ENCODE measurements around the gene IGHMBP2.

DNA sequence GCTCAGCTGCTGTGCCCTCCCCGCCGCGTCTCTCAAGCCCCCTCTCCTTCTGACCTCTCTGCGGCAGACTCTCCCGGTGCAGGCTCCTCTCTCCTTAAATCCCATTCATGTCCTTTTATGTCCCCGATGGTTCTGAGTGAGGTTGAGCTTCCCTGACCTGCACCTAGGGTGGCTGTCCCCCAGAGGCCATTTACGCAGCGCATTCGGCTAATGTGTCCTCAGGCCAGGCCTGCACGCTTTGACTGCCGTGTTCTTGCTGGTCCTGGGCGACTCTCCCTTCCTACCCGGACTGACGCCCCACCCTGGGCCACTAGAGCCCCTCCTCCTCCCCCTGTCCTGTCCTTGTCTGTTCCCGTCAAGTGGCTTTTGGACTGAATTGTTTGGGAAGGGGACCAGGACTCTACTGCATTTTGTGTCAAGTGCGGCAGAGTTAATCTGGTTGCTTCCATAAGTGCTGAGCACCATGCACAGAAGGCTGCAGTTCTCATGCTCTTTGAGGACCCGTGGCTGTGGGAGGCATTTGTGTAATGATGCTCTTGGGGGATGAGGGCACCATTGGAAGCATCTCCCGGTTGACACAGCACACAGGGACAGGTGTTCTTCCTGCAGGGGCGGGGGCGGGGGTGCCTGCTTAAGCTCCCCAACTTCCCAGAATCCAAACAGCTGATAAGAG, 37.1 kb downstream of the IGHMBP2 start:
- no peak for TF ChIP-seq ZNF274 (IDR thresholded peaks at IDR 0.05; ENCODE audit: low read depth, low read length)
- TF ChIP-seq, protein P1, sequence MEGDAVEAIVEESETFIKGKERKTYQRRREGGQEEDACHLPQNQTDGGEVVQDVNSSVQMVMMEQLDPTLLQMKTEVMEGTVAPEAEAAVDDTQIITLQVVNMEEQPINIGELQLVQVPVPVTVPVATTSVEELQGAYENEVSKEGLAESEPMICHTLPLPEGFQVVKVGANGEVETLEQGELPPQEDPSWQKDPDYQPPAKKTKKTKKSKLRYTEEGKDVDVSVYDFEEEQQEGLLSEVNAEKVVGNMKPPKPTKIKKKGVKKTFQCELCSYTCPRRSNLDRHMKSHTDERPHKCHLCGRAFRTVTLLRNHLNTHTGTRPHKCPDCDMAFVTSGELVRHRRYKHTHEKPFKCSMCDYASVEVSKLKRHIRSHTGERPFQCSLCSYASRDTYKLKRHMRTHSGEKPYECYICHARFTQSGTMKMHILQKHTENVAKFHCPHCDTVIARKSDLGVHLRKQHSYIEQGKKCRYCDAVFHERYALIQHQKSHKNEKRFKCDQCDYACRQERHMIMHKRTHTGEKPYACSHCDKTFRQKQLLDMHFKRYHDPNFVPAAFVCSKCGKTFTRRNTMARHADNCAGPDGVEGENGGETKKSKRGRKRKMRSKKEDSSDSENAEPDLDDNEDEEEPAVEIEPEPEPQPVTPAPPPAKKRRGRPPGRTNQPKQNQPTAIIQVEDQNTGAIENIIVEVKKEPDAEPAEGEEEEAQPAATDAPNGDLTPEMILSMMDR (IDR thresholded peaks at IDR 0.05 in 2 of 3, conservative IDR thresholded peaks at IDR 0.05 in 1 of 3; ENCODE audit: borderline replicate concordance in 1 of 3, insufficient read depth in 1 of 3, low read depth in 2 of 3, low read length in 2 of 3) = no peak
- no peak for TF ChIP-seq POLR2A (IDR thresholded peaks at IDR 0.05; ENCODE audit: borderline replicate concordance, extremely low read depth, insufficient read depth, insufficient read length)
- TF ChIP-seq FOSL1 (IDR thresholded peaks at IDR 0.05; ENCODE audit: low read depth) = no peak
- no peak for TF ChIP-seq SRF (IDR thresholded peaks at IDR 0.05; ENCODE audit: low read depth)
- TF ChIP-seq EZH2 (IDR thresholded peaks at IDR 0.05) = no peak
- no peak for TF ChIP-seq EZH2phosphoT487 (IDR thresholded peaks at IDR 0.05; ENCODE audit: borderline replicate concordance)
- no peak for TF ChIP-seq CBX3 (IDR thresholded peaks at IDR 0.05; ENCODE audit: low read depth)
- TF ChIP-seq, protein P2, sequence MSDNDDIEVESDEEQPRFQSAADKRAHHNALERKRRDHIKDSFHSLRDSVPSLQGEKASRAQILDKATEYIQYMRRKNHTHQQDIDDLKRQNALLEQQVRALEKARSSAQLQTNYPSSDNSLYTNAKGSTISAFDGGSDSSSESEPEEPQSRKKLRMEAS (IDR thresholded peaks at IDR 0.05) = no peak
- no peak for TF ChIP-seq POLR2AphosphoS5 (IDR thresholded peaks at IDR 0.05; ENCODE audit: low read depth, low read length)
- TF ChIP-seq ZFX (IDR thresholded peaks at IDR 0.05) = no peak
- TF ChIP-seq YY1 (IDR thresholded peaks at IDR 0.05; ENCODE audit: extremely low read depth, insufficient replicate concordance, low read depth, low read length) = no peak
- TF ChIP-seq, protein P3, sequence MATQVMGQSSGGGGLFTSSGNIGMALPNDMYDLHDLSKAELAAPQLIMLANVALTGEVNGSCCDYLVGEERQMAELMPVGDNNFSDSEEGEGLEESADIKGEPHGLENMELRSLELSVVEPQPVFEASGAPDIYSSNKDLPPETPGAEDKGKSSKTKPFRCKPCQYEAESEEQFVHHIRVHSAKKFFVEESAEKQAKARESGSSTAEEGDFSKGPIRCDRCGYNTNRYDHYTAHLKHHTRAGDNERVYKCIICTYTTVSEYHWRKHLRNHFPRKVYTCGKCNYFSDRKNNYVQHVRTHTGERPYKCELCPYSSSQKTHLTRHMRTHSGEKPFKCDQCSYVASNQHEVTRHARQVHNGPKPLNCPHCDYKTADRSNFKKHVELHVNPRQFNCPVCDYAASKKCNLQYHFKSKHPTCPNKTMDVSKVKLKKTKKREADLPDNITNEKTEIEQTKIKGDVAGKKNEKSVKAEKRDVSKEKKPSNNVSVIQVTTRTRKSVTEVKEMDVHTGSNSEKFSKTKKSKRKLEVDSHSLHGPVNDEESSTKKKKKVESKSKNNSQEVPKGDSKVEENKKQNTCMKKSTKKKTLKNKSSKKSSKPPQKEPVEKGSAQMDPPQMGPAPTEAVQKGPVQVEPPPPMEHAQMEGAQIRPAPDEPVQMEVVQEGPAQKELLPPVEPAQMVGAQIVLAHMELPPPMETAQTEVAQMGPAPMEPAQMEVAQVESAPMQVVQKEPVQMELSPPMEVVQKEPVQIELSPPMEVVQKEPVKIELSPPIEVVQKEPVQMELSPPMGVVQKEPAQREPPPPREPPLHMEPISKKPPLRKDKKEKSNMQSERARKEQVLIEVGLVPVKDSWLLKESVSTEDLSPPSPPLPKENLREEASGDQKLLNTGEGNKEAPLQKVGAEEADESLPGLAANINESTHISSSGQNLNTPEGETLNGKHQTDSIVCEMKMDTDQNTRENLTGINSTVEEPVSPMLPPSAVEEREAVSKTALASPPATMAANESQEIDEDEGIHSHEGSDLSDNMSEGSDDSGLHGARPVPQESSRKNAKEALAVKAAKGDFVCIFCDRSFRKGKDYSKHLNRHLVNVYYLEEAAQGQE (IDR thresholded peaks at IDR 0.05; ENCODE audit: low read depth) = no peak
- TF ChIP-seq TCF7L2 (IDR thresholded peaks at IDR 0.05; ENCODE audit: borderline replicate concordance, extremely low read depth, insufficient read depth, insufficient read length) = no peak

Data from HCT116 (cell line).